PFSK-1 (cell line): ENCODE data around the gene SEMA3A.

Source experiments
- FOXP2 ChIP-seq: optimal IDR thresholded peaks from 2 replicates; pipeline ENCODE3; 2011; ENCODE audit warnings: borderline replicate concordance, control low read depth, inconsistent platforms; ENCODE audit not compliant: insufficient read depth; ENCODE audit errors: extremely low read length, extremely low read depth
- POLR2AphosphoS5 ChIP-seq: IDR thresholded peaks from 2 replicates; pipeline ENCODE4 v1.6.1; 2012; ENCODE audit warnings: low read depth, mild to moderate bottlenecking, control low read depth, low read length, moderate library complexity
- REST ChIP-seq, 2 experiments: IDR thresholded peaks; 2 replicates each; pipeline versions ENCODE4 v1.6.1 to v1.8.0; 2011 to 2012; ENCODE audit warnings: low read depth in 2 of 2, low read length in 2 of 2, control low read depth in 1 of 2, inconsistent platforms in 1 of 2, mild to moderate bottlenecking in 1 of 2, moderate library complexity in 1 of 2; ENCODE audit not compliant: insufficient read depth in 1 of 2
- SIN3A ChIP-seq: IDR thresholded peaks from 2 replicates; pipeline ENCODE4 v1.6.1; 2012; ENCODE audit warnings: mild to moderate bottlenecking, low read length, moderate library complexity, borderline replicate concordance; ENCODE audit not compliant: insufficient read depth
- TAF1 ChIP-seq: IDR thresholded peaks from 2 replicates; pipeline ENCODE4 v1.6.1; 2012; ENCODE audit warnings: low read length, control low read depth, borderline replicate concordance; ENCODE audit not compliant: insufficient read depth

Gene SEMA3A

GRCh38 chr7:84183741-84184140 is 10.8 kb downstream of the SEMA3A start:
- TF ChIP-seq POLR2AphosphoS5 (no peak), SIN3A (no peak), TAF1 (no peak), REST (IDR thresholded peaks at IDR 0.05; ENCODE audit: insufficient read depth in 1 of 2, low read depth in 2 of 2, low read length in 2 of 2) (no peak), FOXP2 (no peak)

GRCh38 chr7:84182301-84182700 is 12.3 kb downstream of the SEMA3A start:
- TF ChIP-seq SIN3A (no peak), TAF1 (no peak), REST (IDR thresholded peaks at IDR 0.05; ENCODE audit: insufficient read depth in 1 of 2, low read depth in 2 of 2, low read length in 2 of 2) (no peak), POLR2AphosphoS5 (no peak), FOXP2 (no peak)

GRCh38 chr7:84181628-84182027 is 13.0 kb downstream of the SEMA3A start:
- TF ChIP-seq REST (IDR thresholded peaks at IDR 0.05; ENCODE audit: insufficient read depth in 1 of 2, low read depth in 2 of 2, low read length in 2 of 2) (no peak), POLR2AphosphoS5 (no peak), FOXP2 (no peak), SIN3A (no peak), TAF1 (no peak)

- TF ChIP-seq SIN3A (no peak), TAF1 (no peak), POLR2AphosphoS5 (no peak), REST (IDR thresholded peaks at IDR 0.05; ENCODE audit: insufficient read depth in 1 of 2, low read depth in 2 of 2, low read length in 2 of 2) (no peak), FOXP2 (no peak)
These were observed 16.7 kb downstream of the SEMA3A start for GRCh38 chr7:84177758-84178412.
